ENCODE data around the gene CTNND1.

GRCh38 chr11:57762235-57762861, 746 bp downstream of the CTNND1 start:
- TF ChIP-seq ZNF174 (tag by site-specific recombination; IDR thresholded peaks at IDR 0.05) (no peak), PRDM10 (tag by site-specific recombination; IDR thresholded peaks at IDR 0.05) (peak; percentile 59; the same call in 1 of the 2 replicates), ZBTB21 (tag by site-specific recombination; IDR thresholded peaks at IDR 0.05) (no peak), ZBTB26 (tag by site-specific recombination; optimal IDR thresholded peaks at IDR 0.05) (no peak)
